ENCODE measurements around the gene DNAH5.

GRCh38 chr5:13975246-13975645 lies 30.8 kb upstream of the DNAH5 start:
- no peak for TF ChIP-seq NFIC (IDR thresholded peaks at IDR 0.05; ENCODE audit: low read length)
- no peak for TF ChIP-seq CTCF (CRISPR knock-in tag; IDR thresholded peaks at IDR 0.05)
